ENCODE results near the gene NINJ2. TPM values are rescaled to one million over a fixed set of nuclear protein-coding genes. Genes with fewer than 3 reads are reported as not detected.

The NINJ2 gene
- total RNA-seq, 4 donors from 2014 or later: 8.6 to 28.9 (median 17.5) TPM

GRCh38 chr12:534216-534615 is 129.0 kb downstream of the NINJ2 start:
- ATAC-seq (ENCODE audit: low FRiP score) (no peak), DNase-seq (ENCODE audit: low spot score) (no peak)
- TF ChIP-seq, protein P1, sequence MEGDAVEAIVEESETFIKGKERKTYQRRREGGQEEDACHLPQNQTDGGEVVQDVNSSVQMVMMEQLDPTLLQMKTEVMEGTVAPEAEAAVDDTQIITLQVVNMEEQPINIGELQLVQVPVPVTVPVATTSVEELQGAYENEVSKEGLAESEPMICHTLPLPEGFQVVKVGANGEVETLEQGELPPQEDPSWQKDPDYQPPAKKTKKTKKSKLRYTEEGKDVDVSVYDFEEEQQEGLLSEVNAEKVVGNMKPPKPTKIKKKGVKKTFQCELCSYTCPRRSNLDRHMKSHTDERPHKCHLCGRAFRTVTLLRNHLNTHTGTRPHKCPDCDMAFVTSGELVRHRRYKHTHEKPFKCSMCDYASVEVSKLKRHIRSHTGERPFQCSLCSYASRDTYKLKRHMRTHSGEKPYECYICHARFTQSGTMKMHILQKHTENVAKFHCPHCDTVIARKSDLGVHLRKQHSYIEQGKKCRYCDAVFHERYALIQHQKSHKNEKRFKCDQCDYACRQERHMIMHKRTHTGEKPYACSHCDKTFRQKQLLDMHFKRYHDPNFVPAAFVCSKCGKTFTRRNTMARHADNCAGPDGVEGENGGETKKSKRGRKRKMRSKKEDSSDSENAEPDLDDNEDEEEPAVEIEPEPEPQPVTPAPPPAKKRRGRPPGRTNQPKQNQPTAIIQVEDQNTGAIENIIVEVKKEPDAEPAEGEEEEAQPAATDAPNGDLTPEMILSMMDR (IDR thresholded peaks at IDR 0.05): no peak

DNA sequence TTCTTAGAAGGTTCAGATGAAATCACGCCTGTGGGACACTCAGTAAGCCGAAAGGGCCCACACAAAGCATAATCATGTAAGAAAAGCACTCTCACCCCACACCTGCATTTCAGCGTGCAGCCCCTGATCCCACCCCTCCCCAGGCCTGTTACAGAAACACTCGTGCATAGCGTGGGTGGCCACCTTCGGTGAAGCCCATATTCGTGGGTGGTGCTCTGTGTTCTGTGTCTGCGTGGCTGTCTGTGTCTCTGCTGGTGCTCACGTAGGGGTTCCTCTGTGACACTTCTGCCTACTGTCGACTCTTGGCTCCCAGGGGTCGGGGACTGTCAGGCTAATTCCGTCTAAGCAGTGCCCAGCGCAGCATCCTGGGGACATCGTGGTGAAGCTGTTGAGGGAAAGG is 129.5 kb downstream of the NINJ2 start:
- ATAC-seq (ENCODE audit: low FRiP score) (no peak), DNase-seq (ENCODE audit: low spot score) (no peak)
- TF ChIP-seq, protein P1 (IDR thresholded peaks at IDR 0.05): no peak

- ATAC-seq (ENCODE audit: low FRiP score): no peak
- TF ChIP-seq, protein P1 (IDR thresholded peaks at IDR 0.05): no peak
- no peak for DNase-seq (ENCODE audit: low spot score)
Observed at GRCh38 chr12:532908-533565, 130.2 kb downstream of the NINJ2 start.

DNA sequence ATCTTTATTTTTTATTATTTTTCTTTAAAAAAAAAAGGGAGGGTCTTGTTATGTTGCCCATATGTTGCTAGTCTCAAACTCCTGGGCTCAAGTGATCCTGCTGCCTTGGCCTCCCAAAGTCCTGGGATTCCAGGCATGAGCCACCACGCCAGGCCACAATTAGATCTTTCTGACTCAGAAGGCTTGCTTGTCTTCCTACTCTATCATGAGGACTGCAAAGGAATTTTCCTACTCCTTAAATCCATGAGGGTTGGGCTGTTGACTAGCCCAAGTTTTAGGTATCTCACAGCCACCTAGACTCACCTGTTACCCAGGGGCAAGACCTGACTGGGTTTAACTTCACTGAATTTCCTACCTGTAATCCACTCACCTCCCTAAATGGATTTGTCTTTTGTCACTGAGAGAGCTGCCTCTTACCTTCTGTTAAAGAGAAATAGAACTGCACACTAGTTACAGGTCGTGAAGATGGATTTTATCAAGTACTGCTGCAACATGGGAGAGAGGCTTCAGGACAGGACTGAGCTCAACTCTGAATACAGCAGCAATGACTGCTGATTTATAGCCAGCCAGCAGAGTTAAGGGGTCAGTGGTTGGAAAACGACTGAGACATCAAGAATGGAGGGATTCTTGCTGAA is 131.2 kb downstream of the NINJ2 start:
- no peak for DNase-seq (ENCODE audit: low spot score)
- no peak for ATAC-seq (ENCODE audit: low FRiP score)
- TF ChIP-seq, protein P1 (IDR thresholded peaks at IDR 0.05): no peak

DNA sequence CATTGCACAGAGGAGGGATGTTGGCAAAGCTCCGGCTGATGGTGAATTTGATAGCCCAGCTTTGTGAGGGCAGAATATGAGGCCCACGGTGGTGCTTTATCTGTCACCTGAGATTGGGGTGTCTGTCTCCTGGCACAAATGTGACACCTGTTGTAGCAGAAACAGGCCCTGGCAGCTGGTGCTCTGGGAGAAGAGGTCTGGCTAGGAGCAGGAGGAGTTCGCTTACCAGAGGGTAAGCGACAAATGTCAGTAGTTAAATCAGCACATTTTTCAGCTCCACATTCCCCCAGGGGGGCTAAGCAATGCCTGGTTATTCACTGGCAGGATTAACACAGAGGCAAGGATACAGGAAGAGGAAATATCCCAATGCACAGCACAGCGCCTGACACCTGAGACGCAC is 132.4 kb downstream of the NINJ2 start:
- ATAC-seq (ENCODE audit: low FRiP score) (no peak), DNase-seq (ENCODE audit: low spot score) (no peak)
- TF ChIP-seq, protein P1 (IDR thresholded peaks at IDR 0.05): no peak

GRCh38 chr12:530308-530707 is 132.9 kb downstream of the NINJ2 start:
- no peak for DNase-seq (ENCODE audit: low spot score)
- no peak for ATAC-seq (ENCODE audit: low FRiP score)
- TF ChIP-seq, protein P1 (IDR thresholded peaks at IDR 0.05): no peak

GRCh38 chr12:527729-528128 is 135.5 kb downstream of the NINJ2 start:
- ATAC-seq (ENCODE audit: low FRiP score) (no peak), DNase-seq (ENCODE audit: low spot score) (no peak)
- TF ChIP-seq, protein P1 (IDR thresholded peaks at IDR 0.05): no peak

Data from omental fat pad (tissue), 4 donors.